HepG2 (cell line): ENCODE data around the gene PSKH1. TPM values are rescaled to one million over a fixed set of nuclear protein-coding genes. Genes with fewer than 3 reads are reported as not detected.

Source experiments
- HNF4G ChIP-seq, 2 experiments: sonication (generic) in 1 of 2; formaldehyde crosslinking in 1 of 2; IDR thresholded peaks; 2 replicates each; pipeline versions ENCODE4 v1.4.0 to v1.6.1; 2011 to 2020; ENCODE audit warnings: borderline replicate concordance in 2 of 2, low read depth in 2 of 2, mild to moderate bottlenecking in 2 of 2, low read length in 1 of 2, missing genetic modification reagents in 1 of 2, moderate library complexity in 1 of 2
- JUNB ChIP-seq: sonication (generic); formaldehyde crosslinking; IDR thresholded peaks from 2 replicates; pipeline ENCODE4 v1.8.0; 2022; ENCODE audit warnings: missing genetic modification reagents, mild to moderate bottlenecking, borderline replicate concordance
- KDM2A ChIP-seq: sonication (generic); formaldehyde crosslinking; IDR thresholded peaks from 2 replicates; pipeline ENCODE4 v1.4.0; 2020; ENCODE audit warnings: low read depth, missing genetic modification reagents, borderline replicate concordance
- KDM5B ChIP-seq: sonication (generic); formaldehyde crosslinking; IDR thresholded peaks from 2 replicates; pipeline ENCODE4 v1.4.0; 2020; ENCODE audit warnings: missing genetic modification reagents, mild to moderate bottlenecking, borderline replicate concordance
- NONO ChIP-seq, 2 experiments: fragments of 450-650 bp in 1 of 2; sonication (generic) in 1 of 2; formaldehyde crosslinking in 1 of 2; IDR thresholded peaks in 1 of 2; conservative IDR thresholded peaks in 1 of 2; 2 replicates each; pipeline versions ENCODE4 v1.6.1 to v1.8.0; 2017 to 2022; ENCODE audit warnings: mild to moderate bottlenecking in 1 of 2, missing genetic modification reagents in 1 of 2, moderate library complexity in 1 of 2
- RBM22 ChIP-seq: fragments of 200-400 bp; formaldehyde crosslinking; optimal IDR thresholded peaks from 2 replicates; pipeline ENCODE3; 2017; ENCODE audit warnings: mild to moderate bottlenecking, low read length, moderate library complexity
- REPIN1 ChIP-seq: sonication (generic); formaldehyde crosslinking; IDR thresholded peaks from 2 replicates; pipeline ENCODE4 v1.8.0; 2022; ENCODE audit warnings: missing genetic modification reagents, low read depth, mild to moderate bottlenecking, borderline replicate concordance
- SP2 ChIP-seq: sonication (generic); formaldehyde crosslinking; IDR thresholded peaks from 2 replicates; pipeline ENCODE4 v1.5.1; 2020; ENCODE audit warnings: mild to moderate bottlenecking, missing genetic modification reagents
- SRSF9 ChIP-seq: fragments of 200-400 bp; formaldehyde crosslinking; IDR thresholded peaks from 2 replicates; pipeline ENCODE4 v1.6.1; 2018; ENCODE audit warnings: borderline replicate concordance, mild to moderate bottlenecking, low read depth, low read length; ENCODE audit not compliant: insufficient read depth, poor library complexity, severe bottlenecking
- TMF1 ChIP-seq: sonication (generic); formaldehyde crosslinking; IDR thresholded peaks from 2 replicates; pipeline ENCODE4 v1.8.1; 2022; ENCODE audit warnings: low read depth, missing genetic modification reagents
- ZNF274 ChIP-seq: sonication (generic); formaldehyde crosslinking; IDR thresholded peaks from 2 replicates; pipeline ENCODE4 v1.5.1; 2020; ENCODE audit warnings: mild to moderate bottlenecking, missing genetic modification reagents
- ZNF564 ChIP-seq: sonication (generic); formaldehyde crosslinking; IDR thresholded peaks from 2 replicates; pipeline ENCODE4 v1.8.1; 2023; ENCODE audit warnings: mild to moderate bottlenecking, missing genetic modification reagents
- ZNF776 ChIP-seq: sonication (generic); formaldehyde crosslinking; IDR thresholded peaks from 2 replicates; pipeline ENCODE4 v1.4.0; 2020; ENCODE audit warnings: mild to moderate bottlenecking, missing genetic modification reagents
- ZNF780A ChIP-seq: sonication (generic); formaldehyde crosslinking; IDR thresholded peaks from 2 replicates; pipeline ENCODE4 v1.8.0; 2022; ENCODE audit warnings: mild to moderate bottlenecking, missing genetic modification reagents, moderate library complexity
- polyA plus RNA-seq, 8 experiments: library from polyadenylated mRNA; depleted of rRNA in 3 of 8; stranded (reverse) in 7 of 8; unstranded in 1 of 8; fragments of >200 nt; fragmentation: Illumina TruSeq in 4 of 8; extraction: Trizol in 4 of 8; gene quantifications; 2 replicates each; pipeline versions ENCODE4 v1.2.1 to v1.2.3, GENCODE V29; 2011 to 2016; ENCODE audit warnings: low read depth in 4 of 8, missing spikeins in 1 of 8, mixed read lengths in 1 of 8; ENCODE audit not compliant: insufficient read depth in 1 of 8
- total RNA-seq, 5 experiments: library from RNA; depleted of rRNA; stranded (reverse); fragments of >200 nt; fragmentation: Illumina TruSeq; extraction: Trizol; gene quantifications; 2 replicates each; pipeline ENCODE4 v1.2.3, GENCODE V29; 2016; ENCODE audit warnings: low read depth in 1 of 5
- TF ChIP-seq, protein P1 (sequence below): sonication (generic); formaldehyde crosslinking; IDR thresholded peaks from 2 replicates; pipeline ENCODE4 v1.5.0; 2020; ENCODE audit warnings: missing genetic modification reagents
- TF ChIP-seq, protein P2 (sequence below): sonication (generic); formaldehyde crosslinking; IDR thresholded peaks from 2 replicates; pipeline ENCODE4 v1.5.0; 2020; ENCODE audit warnings: missing genetic modification reagents, mild to moderate bottlenecking, borderline replicate concordance
- TF ChIP-seq, protein P3 (sequence below): sonication (generic); formaldehyde crosslinking; IDR thresholded peaks from 2 replicates; pipeline ENCODE4 v1.5.0; 2020; ENCODE audit warnings: mild to moderate bottlenecking, missing genetic modification reagents

PSKH1 gene
- total and polyA plus RNA-seq, 2 of the 13 experiments (the other 11 are each of a cell fraction or from before 2014, with no cell fraction given) = 8.4 to 19.1 TPM

DNA sequence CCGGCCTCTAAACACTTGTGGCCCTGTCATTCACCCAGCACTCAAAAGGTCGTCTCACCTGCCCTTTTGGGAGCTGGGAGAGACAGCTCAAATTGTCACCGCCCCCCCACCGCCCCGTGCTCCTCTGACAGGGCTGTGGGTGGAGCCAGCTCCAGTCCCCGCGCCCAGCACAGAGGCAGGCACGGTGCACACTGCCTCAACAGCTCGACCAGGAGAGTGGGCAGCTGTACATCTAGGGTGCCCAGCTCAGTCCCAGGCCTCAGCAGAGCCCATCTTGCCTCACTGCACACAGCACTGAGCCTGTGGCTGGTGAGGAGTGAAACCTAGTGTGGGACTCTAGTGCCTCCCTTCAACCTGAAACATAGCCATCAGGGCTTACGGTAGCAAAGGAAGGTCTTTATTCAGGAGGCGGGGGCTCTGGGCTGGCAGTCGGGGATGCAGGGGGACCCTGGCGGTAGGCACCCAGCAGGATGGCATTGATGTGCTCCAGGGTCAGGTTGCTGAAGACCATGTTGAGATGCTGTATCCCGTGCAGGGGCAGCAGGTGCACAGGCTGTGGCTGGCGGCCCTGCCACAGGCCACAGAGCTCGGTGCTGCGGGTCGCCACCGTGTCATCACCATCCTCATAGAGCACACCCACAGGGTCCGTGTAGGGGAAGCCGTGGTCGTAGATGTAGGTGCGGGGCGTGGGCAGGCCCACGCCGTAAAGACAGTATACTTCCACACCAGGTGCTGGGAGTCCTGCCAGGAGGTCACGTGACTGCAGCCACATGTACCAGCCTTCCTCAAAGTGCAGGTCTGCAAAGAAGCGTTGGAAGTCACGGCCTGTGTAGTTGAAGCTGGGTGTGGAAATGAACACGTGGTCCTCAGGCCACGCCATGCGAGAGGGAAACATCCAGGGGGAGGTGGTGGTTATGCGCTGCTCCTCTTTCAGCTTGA lies 46.7 kb downstream of the PSKH1 start (continued):
- TF ChIP-seq, protein P1, sequence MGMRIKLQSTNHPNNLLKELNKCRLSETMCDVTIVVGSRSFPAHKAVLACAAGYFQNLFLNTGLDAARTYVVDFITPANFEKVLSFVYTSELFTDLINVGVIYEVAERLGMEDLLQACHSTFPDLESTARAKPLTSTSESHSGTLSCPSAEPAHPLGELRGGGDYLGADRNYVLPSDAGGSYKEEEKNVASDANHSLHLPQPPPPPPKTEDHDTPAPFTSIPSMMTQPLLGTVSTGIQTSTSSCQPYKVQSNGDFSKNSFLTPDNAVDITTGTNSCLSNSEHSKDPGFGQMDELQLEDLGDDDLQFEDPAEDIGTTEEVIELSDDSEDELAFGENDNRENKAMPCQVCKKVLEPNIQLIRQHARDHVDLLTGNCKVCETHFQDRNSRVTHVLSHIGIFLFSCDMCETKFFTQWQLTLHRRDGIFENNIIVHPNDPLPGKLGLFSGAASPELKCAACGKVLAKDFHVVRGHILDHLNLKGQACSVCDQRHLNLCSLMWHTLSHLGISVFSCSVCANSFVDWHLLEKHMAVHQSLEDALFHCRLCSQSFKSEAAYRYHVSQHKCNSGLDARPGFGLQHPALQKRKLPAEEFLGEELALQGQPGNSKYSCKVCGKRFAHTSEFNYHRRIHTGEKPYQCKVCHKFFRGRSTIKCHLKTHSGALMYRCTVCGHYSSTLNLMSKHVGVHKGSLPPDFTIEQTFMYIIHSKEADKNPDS (CRISPR knock-in tag) = 0 out of 2 replicates have a peak, but pooled peaks have one; percentile 43
- TF ChIP-seq SRSF9 (no peak), REPIN1 (peak; percentile 69; the same call in 1 of the 2 replicates), KDM5B (CRISPR knock-in tag) (peak; percentile 47), JUNB (0 out of 2 replicates have a peak, but pooled peaks have one; percentile 14), ZNF780A (CRISPR knock-in tag) (no peak), HNF4G (IDR thresholded peaks at IDR 0.05; ENCODE audit: borderline replicate concordance, low read depth, low read length) (no peak), HNF4G (CRISPR knock-in tag; IDR thresholded peaks at IDR 0.05; ENCODE audit: borderline replicate concordance, low read depth) (0 out of 2 replicates have a peak, but pooled peaks have one; percentile 34), SP2 (CRISPR knock-in tag) (no peak), ZNF564 (peak; percentile 62; the same call in 1 of the 2 replicates), KDM2A (CRISPR knock-in tag) (peak; percentile 27; the same call in 1 of the 2 replicates), ZNF274 (peak; percentile 64; the same call in 1 of the 2 replicates), RBM22 (peak; percentile 79), TMF1 (CRISPR knock-in tag) (0 out of 2 replicates have a peak, but pooled peaks have one; percentile 48), ZNF776 (CRISPR knock-in tag) (0 out of 2 replicates have a peak, but pooled peaks have one; percentile 62), NONO (IDR thresholded peaks at IDR 0.05) (no peak), NONO (CRISPR knock-in tag; conservative IDR thresholded peaks at IDR 0.05) (0 out of 2 replicates have a peak, but pooled peaks have one; percentile 54)
- TF ChIP-seq, protein P2, sequence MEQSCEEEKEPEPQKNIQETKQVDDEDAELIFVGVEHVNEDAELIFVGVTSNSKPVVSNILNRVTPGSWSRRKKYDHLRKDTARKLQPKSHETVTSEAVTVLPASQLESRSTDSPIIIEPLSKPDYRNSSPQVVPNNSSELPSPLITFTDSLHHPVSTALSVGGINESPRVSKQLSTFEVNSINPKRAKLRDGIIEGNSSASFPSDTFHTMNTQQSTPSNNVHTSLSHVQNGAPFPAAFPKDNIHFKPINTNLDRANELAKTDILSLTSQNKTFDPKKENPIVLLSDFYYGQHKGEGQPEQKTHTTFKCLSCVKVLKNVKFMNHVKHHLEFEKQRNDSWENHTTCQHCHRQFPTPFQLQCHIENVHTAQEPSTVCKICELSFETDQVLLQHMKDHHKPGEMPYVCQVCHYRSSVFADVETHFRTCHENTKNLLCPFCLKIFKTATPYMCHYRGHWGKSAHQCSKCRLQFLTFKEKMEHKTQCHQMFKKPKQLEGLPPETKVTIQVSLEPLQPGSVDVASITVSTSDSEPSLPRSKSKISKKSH = 0 out of 2 replicates have a peak, but pooled peaks have one; percentile 69
- TF ChIP-seq, protein P3, sequence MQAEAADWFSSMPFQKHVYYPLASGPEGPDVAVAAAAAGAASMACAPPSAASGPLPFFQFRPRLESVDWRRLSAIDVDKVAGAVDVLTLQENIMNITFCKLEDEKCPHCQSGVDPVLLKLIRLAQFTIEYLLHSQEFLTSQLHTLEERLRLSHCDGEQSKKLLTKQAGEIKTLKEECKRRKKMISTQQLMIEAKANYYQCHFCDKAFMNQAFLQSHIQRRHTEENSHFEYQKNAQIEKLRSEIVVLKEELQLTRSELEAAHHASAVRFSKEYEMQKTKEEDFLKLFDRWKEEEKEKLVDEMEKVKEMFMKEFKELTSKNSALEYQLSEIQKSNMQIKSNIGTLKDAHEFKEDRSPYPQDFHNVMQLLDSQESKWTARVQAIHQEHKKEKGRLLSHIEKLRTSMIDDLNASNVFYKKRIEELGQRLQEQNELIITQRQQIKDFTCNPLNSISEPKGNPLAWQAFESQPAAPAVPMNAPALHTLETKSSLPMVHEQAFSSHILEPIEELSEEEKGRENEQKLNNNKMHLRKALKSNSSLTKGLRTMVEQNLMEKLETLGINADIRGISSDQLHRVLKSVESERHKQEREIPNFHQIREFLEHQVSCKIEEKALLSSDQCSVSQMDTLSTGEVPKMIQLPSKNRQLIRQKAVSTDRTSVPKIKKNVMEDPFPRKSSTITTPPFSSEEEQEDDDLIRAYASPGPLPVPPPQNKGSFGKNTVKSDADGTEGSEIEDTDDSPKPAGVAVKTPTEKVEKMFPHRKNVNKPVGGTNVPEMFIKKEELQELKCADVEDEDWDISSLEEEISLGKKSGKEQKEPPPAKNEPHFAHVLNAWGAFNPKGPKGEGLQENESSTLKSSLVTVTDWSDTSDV (CRISPR knock-in tag) = 0 out of 2 replicates have a peak, but pooled peaks have one; percentile 58
